ENCODE results near the gene SLC36A4.

GRCh38 chr11:93197380-93198214 lies at the start of gene SLC36A4:
- peak in 1 of 2 donors; percentile 41 for TF ChIP-seq POLR2A (IDR thresholded peaks at IDR 0.05)
- TF ChIP-seq, protein P1, sequence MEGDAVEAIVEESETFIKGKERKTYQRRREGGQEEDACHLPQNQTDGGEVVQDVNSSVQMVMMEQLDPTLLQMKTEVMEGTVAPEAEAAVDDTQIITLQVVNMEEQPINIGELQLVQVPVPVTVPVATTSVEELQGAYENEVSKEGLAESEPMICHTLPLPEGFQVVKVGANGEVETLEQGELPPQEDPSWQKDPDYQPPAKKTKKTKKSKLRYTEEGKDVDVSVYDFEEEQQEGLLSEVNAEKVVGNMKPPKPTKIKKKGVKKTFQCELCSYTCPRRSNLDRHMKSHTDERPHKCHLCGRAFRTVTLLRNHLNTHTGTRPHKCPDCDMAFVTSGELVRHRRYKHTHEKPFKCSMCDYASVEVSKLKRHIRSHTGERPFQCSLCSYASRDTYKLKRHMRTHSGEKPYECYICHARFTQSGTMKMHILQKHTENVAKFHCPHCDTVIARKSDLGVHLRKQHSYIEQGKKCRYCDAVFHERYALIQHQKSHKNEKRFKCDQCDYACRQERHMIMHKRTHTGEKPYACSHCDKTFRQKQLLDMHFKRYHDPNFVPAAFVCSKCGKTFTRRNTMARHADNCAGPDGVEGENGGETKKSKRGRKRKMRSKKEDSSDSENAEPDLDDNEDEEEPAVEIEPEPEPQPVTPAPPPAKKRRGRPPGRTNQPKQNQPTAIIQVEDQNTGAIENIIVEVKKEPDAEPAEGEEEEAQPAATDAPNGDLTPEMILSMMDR (IDR thresholded peaks at IDR 0.05): no peak
